ENCODE measurements around the gene ZNF316. TPM values are rescaled to one million over a fixed set of nuclear protein-coding genes. Genes with fewer than 3 reads are reported as not detected.

Gene ZNF316
- total and polyA plus RNA-seq, 4 donors = 5.6 to 42.0 (median 26.6) TPM

DNA sequence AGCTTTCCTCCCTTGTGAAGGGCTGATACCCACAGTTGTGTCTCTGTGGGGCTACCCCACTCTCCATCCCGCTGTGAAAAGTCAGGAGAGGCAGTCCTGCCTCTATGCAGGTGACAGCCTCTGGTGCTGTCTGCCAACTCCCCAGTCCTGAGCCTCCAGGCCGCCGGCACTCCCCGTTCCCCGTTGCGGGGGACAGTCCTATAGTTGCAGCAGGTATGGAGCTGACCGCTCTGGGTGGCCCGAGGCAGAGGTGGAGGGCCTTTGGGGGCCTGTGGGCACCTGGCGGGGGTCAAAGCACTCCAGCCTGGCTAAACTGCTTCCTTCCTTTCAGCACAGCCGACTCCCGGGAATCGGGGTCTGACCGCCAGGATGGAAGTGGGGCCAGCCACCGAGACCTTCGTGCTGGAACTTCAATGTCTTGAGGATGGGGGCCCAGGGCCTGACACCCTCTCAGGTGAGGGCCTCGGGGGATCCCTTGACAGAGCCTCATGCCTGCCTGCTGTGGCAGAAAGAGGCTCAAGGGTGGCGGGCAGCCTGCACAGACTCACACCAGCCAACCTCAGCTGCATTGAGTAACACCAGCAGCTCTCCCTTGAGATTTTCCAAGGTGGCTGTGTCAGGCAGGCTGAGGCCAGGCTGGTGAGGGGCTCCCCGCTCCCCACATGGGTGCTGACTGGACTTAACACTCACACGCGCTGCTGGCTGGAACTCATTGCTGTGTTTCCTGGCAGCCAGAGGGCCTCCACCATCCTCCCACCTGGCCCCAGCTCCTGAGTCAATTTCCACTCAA is 20.1 kb upstream of the ZNF316 start:
- Histone ChIP-seq H3K27ac (ENCODE audit: low read depth in 1 of 2, low read length in 2 of 2) (no peak overlapping the region), H3K4me3 (ENCODE audit: low read length in 2 of 2) (no peak overlapping the region), H3K36me3 (ENCODE audit: control insufficient read depth in 1 of 2, insufficient read depth in 2 of 2, low read length in 1 of 2) (peaks cover 0 to 9% of the 10 kb centered on the region in 2 donors), H3K27me3 (ENCODE audit: control insufficient read depth in 1 of 2, insufficient read depth in 2 of 2, low read length in 1 of 2) (no peaks in the 10 kb centered on the region), H3K4me1 (ENCODE audit: control insufficient read depth in 1 of 2, insufficient read depth in 2 of 2, low read length in 2 of 2) (no peaks in the 10 kb centered on the region), H3K9me3 (ENCODE audit: control insufficient read depth, low read length) (no peaks in the 10 kb centered on the region)
- DNase-seq (no peak), ATAC-seq (ENCODE audit: low FRiP score) (no peak)
- WGBS, 2 donors = 88% methylated on average over 20 of the region's 20 CpGs
- intact Hi-C loops (cut with DNase I) = no loop called here

DNA sequence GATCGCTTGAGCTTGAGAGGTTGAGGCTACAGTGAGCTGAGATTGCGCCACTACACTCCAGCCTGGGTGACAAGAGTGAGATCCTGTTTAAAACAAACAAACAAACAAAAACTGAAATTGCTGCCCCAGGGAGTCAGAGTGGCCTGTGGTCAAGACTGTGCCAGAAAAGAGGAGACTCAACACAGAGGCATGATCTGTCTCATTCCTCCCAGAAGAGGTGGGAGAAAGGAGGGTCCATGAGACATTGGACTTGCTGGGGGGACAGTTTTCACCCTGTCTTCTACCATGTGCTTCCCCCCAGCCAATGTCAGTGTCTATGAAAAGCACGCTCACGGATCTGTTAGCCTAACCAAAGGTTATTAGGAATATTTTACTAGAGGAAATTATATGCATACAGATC is 18.5 kb upstream of the ZNF316 start:
- ATAC-seq (ENCODE audit: low FRiP score) (no peak), DNase-seq (no peak)
- H3K4me3 ChIP-seq (ENCODE audit: low read length in 2 of 2) = no peak overlapping the region
- intact Hi-C loops (cut with DNase I) = no loop called here
- WGBS, 2 donors = 73 to 76% methylated on average over 4 of the region's 4 CpGs
- H3K4me1 ChIP-seq (ENCODE audit: control insufficient read depth in 1 of 2, insufficient read depth in 2 of 2, low read length in 2 of 2) = no peaks in the 10 kb centered on the region
- no peak overlapping the region for H3K27ac ChIP-seq (ENCODE audit: low read depth in 1 of 2, low read length in 2 of 2)
- peaks cover 4 to 9% of the 10 kb centered on the region in 2 donors for H3K36me3 ChIP-seq (ENCODE audit: control insufficient read depth in 1 of 2, insufficient read depth in 2 of 2, low read length in 1 of 2)
- no peaks in the 10 kb centered on the region for H3K9me3 ChIP-seq (ENCODE audit: control insufficient read depth, low read length)
- no peaks in the 10 kb centered on the region for H3K27me3 ChIP-seq (ENCODE audit: control insufficient read depth in 1 of 2, insufficient read depth in 2 of 2, low read length in 1 of 2)

DNA sequence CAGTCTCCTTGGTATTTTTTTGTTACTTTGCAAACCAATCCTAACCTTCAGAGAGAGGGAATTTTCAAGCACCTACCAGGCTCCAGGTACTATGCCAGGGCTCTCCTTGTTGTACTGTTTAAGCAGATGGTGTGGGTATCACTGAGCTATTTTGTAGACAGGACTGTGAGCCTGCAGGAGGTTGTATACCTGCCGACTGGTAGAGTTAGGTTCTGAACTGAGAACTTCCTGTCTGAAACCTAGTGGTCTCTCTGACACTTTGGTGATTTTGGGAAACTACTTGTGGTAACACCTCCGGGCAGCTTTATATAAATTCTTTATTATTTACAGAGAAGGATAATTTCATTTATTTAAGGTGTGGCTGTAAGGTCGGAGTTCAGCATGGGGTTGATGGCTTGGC is 17.2 kb upstream of the ZNF316 start:
- intact Hi-C loops (cut with DNase I) = no loop called here
- Histone ChIP-seq H3K36me3 (ENCODE audit: control insufficient read depth in 1 of 2, insufficient read depth in 2 of 2, low read length in 1 of 2) (peaks cover 4 to 12% of the 10 kb centered on the region in 2 donors), H3K4me3 (ENCODE audit: low read length in 2 of 2) (no peak overlapping the region), H3K4me1 (ENCODE audit: control insufficient read depth in 1 of 2, insufficient read depth in 2 of 2, low read length in 2 of 2) (no peaks in the 10 kb centered on the region), H3K27me3 (ENCODE audit: control insufficient read depth in 1 of 2, insufficient read depth in 2 of 2, low read length in 1 of 2) (no peaks in the 10 kb centered on the region), H3K27ac (ENCODE audit: low read depth in 1 of 2, low read length in 2 of 2) (no peak overlapping the region), H3K9me3 (ENCODE audit: control insufficient read depth, low read length) (no peaks in the 10 kb centered on the region)
- no peak for DNase-seq
- WGBS, 2 donors = 86 to 92% methylated on average over 3 of the region's 3 CpGs
- ATAC-seq (ENCODE audit: low FRiP score) = no peak

DNA sequence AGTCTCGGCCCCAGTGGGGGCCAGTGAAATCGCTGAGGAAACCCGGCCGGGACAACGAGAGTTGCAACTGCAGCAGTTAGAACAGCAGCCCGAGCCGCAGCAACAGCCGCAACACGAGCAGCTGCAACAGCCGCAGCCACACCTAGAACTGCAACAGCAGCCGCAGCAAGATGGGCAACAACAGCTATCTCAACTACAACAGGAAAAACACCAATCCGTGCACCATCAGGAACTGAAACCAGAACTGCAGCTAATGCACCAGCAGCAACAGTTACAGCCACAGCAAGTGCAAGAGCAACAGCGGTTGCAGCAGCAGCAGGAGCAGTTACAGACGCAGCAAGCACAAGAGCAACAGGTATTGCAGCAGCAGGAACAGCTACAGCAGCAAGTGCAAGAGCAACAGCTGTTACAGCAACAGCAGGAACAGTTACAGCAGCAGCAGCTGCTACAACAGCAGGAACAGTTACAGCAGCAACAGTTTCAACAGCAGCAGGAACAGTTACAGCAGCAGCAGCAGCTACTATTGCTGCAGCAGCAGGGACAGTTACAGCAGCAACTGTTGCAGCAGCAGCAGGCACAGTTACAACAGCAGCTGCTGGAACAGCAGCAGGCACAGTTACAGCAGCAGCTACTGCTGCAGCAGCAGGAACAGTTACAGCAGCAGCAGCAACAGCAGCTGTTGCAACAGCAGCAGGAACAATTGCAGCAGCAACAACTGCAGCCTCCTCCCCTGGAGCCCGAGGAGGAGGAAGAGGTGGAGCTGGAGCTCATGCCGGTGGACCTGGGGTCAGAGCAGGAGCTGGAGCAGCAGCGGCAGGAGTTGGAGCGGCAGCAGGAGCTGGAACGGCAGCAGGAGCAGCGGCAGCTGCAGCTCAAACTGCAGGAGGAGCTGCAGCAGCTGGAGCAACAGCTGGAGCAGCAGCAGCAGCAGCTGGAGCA is 15.7 kb upstream of the ZNF316 start:
- Histone ChIP-seq H3K27ac (ENCODE audit: low read depth in 1 of 2, low read length in 2 of 2) (no peak overlapping the region), H3K4me3 (ENCODE audit: low read length in 2 of 2) (no peak overlapping the region), H3K4me1 (ENCODE audit: control insufficient read depth in 1 of 2, insufficient read depth in 2 of 2, low read length in 2 of 2) (no peaks in the 10 kb centered on the region), H3K27me3 (ENCODE audit: control insufficient read depth in 1 of 2, insufficient read depth in 2 of 2, low read length in 1 of 2) (no peaks in the 10 kb centered on the region), H3K9me3 (ENCODE audit: control insufficient read depth, low read length) (no peaks in the 10 kb centered on the region), H3K36me3 (ENCODE audit: control insufficient read depth in 1 of 2, insufficient read depth in 2 of 2, low read length in 1 of 2) (peaks cover 4 to 12% of the 10 kb centered on the region in 2 donors)
- WGBS, 2 donors = 92 to 93% methylated on average over 20 of the region's 20 CpGs
- DNase-seq (no peak), ATAC-seq (ENCODE audit: low FRiP score) (no peak)
- intact Hi-C loops (cut with DNase I) = no loop called here

DNA sequence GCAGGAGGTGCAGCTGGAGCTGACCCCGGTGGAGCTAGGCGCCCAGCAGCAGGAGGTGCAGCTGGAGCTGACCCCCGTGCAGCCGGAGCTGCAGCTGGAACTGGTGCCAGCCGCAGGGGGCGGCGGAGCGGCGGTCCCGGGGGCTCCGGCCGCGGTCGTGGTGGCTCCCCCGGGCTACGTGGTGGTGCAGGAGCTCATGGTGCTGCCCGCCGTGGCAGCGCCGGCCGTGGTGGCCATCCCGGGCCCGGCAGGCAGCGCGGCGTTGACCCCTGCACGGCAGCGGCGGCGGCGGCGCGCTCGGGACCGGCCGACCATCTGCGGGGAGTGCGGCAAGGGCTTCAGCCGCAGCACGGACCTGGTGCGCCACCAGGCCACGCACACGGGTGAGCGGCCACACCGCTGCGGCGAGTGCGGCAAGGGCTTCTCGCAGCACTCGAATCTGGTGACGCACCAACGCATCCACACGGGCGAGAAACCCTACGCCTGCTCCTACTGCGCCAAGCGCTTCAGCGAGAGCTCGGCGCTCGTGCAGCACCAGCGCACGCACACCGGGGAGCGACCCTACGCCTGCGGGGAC is 14.9 kb upstream of the ZNF316 start:
- H3K4me3 ChIP-seq (ENCODE audit: low read length in 2 of 2) = no peak overlapping the region
- 96 to 97% methylated on average over 51 to 67 of the region's 67 CpGs for WGBS, 2 donors
- no peaks in the 10 kb centered on the region for H3K4me1 ChIP-seq (ENCODE audit: control insufficient read depth in 1 of 2, insufficient read depth in 2 of 2, low read length in 2 of 2)
- peaks cover 4 to 12% of the 10 kb centered on the region in 2 donors for H3K36me3 ChIP-seq (ENCODE audit: control insufficient read depth in 1 of 2, insufficient read depth in 2 of 2, low read length in 1 of 2)
- ATAC-seq (ENCODE audit: low FRiP score) = no peak
- no peak for DNase-seq
- H3K27me3 ChIP-seq (ENCODE audit: control insufficient read depth in 1 of 2, insufficient read depth in 2 of 2, low read length in 1 of 2) = no peaks in the 10 kb centered on the region
- H3K9me3 ChIP-seq (ENCODE audit: control insufficient read depth, low read length) = no peaks in the 10 kb centered on the region
- intact Hi-C loops (cut with DNase I) = no loop called here
- no peak overlapping the region for H3K27ac ChIP-seq (ENCODE audit: low read depth in 1 of 2, low read length in 2 of 2)

DNA sequence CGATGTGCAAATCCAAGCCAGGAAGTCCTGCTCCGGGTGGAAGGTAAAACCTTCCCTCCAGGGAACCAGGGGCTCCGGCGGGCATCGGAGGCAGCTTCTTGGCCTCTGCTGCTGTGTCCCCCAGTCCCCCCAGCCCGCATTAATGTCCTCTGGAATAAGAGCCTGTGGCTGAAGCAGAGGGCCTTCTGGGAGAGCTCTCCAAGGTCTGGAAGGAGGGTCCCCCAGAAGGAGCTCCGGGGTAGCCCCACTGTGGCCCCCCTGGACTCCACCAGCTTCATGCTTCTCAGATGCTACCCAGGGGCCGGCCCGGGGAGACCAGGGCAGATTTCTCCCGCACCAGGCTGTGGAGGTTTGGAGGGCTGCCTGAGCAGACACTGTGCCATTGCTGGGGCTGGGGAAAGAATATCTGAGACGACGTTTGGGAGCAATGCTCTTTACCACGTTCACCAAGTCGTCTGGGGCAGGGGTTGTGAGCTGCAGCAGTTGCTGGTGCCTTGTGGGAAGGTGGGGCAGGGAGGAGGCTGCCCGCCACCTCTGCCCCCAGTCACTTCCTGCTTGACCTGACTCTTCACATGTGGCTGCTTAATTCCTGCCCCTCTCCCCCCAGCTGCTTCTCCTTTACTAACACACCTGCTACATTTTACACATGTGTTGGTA is 13.4 kb upstream of the ZNF316 start:
- DNase-seq (no peak), ATAC-seq (ENCODE audit: low FRiP score) (no peak)
- Histone ChIP-seq H3K36me3 (ENCODE audit: control insufficient read depth in 1 of 2, insufficient read depth in 2 of 2, low read length in 1 of 2) (peaks cover 4 to 12% of the 10 kb centered on the region in 2 donors), H3K27ac (ENCODE audit: low read depth in 1 of 2, low read length in 2 of 2) (no peak overlapping the region), H3K9me3 (ENCODE audit: control insufficient read depth, low read length) (no peaks in the 10 kb centered on the region), H3K4me1 (ENCODE audit: control insufficient read depth in 1 of 2, insufficient read depth in 2 of 2, low read length in 2 of 2) (no peaks in the 10 kb centered on the region), H3K4me3 (ENCODE audit: low read length in 2 of 2) (no peak overlapping the region), H3K27me3 (ENCODE audit: control insufficient read depth in 1 of 2, insufficient read depth in 2 of 2, low read length in 1 of 2) (no peaks in the 10 kb centered on the region)
- 80 to 85% methylated on average over 15 of the region's 15 CpGs for whole genome bisulfite sequencing, 2 donors
- intact Hi-C loops (cut with DNase I) = no loop called here

DNA sequence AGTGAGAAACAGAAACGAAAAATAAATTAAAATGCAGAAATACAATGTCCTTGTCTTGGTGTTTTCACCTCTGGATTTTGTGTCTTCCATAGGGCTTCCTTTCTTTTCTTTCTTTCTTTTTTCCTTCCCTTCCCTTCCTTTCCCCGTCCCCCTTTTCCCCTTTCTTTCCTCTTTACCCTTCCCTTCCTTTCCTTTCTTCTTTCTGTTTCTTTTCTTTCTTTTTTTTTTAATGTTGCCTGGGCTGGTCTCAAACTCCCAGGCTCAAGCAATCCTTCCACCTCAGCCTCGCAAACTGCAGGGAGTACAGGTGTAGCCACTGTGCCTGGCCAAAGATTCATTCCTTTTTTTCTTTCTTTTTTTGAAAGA is 12.9 kb upstream of the ZNF316 start:
- Histone ChIP-seq H3K9me3 (ENCODE audit: control insufficient read depth, low read length) (no peaks in the 10 kb centered on the region), H3K27ac (ENCODE audit: low read depth in 1 of 2, low read length in 2 of 2) (no peak overlapping the region), H3K4me3 (ENCODE audit: low read length in 2 of 2) (no peak overlapping the region), H3K36me3 (ENCODE audit: control insufficient read depth in 1 of 2, insufficient read depth in 2 of 2, low read length in 1 of 2) (peaks cover 4 to 12% of the 10 kb centered on the region in 2 donors), H3K4me1 (ENCODE audit: control insufficient read depth in 1 of 2, insufficient read depth in 2 of 2, low read length in 2 of 2) (no peaks in the 10 kb centered on the region), H3K27me3 (ENCODE audit: control insufficient read depth in 1 of 2, insufficient read depth in 2 of 2, low read length in 1 of 2) (no peaks in the 10 kb centered on the region)
- intact Hi-C loops (cut with DNase I) = no loop called here
- no peak for ATAC-seq (ENCODE audit: low FRiP score)
- DNase-seq = no peak
- WGBS, 2 donors = 87 to 90% methylated on average over 3 of the region's 3 CpGs

DNA sequence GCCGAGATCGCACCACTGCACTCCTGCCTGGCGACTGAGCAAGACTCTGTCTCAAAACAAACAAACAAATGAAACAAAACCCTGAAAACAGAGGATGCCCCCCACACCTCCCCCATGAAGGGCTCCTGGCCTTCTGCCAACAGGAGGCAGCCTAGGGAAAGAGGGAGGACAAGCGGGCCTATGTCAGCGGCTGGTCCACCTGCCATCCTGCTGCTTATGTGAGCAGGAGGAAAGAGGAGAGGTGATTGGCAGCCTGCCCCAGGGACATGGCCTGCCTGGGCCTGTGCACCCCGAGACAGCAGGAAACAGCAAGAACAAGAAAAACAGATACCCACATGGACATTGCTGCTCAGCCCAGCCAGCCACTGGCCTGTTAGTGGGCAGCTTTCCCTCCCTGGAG is 9.1 kb upstream of the ZNF316 start:
- no peaks in the 10 kb centered on the region for H3K9me3 ChIP-seq (ENCODE audit: control insufficient read depth, low read length)
- DNase-seq (no peak), ATAC-seq (ENCODE audit: low FRiP score) (no peak)
- intact Hi-C loops (cut with DNase I) = no loop called here
- 84 to 87% methylated on average over 6 of the region's 6 CpGs for WGBS, 2 donors
- H3K4me1 ChIP-seq (ENCODE audit: control insufficient read depth in 1 of 2, insufficient read depth in 2 of 2, low read length in 2 of 2) = no peaks in the 10 kb centered on the region
- H3K27ac ChIP-seq (ENCODE audit: low read depth in 1 of 2, low read length in 2 of 2) = no peak overlapping the region
- no peaks in the 10 kb centered on the region for H3K27me3 ChIP-seq (ENCODE audit: control insufficient read depth in 1 of 2, insufficient read depth in 2 of 2, low read length in 1 of 2)
- H3K36me3 ChIP-seq (ENCODE audit: control insufficient read depth in 1 of 2, insufficient read depth in 2 of 2, low read length in 1 of 2) = peaks cover 0 to 3% of the 10 kb centered on the region in 2 donors
- H3K4me3 ChIP-seq (ENCODE audit: low read length in 2 of 2) = no peak overlapping the region

Data from aorta (tissue), 5 donors.